Ovary (tissue), 3 donors: Measurements from ENCODE around the gene ITM2B.

Experiments
- POLR2A ChIP-seq: fragments of 450-650 bp; IDR thresholded peaks from one replicate; pipeline ENCODE4 v1.6.1; 2017; ENCODE audit warnings: antibody characterized with exemption, mild to moderate bottlenecking, moderate library complexity
- TF ChIP-seq, protein P1 (sequence below), 3 donors: fragments of 450-650 bp in 2 of 3; fragments of 200-600 bp in 1 of 3; IDR thresholded peaks; one replicate each; pipeline versions ENCODE4 v1.5.1 to v1.8.0; 2016 to 2022; ENCODE audit warnings: antibody characterized with exemption in 3 of 3, mild to moderate bottlenecking in 1 of 3
- donor health status: DM: no; HTN: no; CAD: no.

DNA sequence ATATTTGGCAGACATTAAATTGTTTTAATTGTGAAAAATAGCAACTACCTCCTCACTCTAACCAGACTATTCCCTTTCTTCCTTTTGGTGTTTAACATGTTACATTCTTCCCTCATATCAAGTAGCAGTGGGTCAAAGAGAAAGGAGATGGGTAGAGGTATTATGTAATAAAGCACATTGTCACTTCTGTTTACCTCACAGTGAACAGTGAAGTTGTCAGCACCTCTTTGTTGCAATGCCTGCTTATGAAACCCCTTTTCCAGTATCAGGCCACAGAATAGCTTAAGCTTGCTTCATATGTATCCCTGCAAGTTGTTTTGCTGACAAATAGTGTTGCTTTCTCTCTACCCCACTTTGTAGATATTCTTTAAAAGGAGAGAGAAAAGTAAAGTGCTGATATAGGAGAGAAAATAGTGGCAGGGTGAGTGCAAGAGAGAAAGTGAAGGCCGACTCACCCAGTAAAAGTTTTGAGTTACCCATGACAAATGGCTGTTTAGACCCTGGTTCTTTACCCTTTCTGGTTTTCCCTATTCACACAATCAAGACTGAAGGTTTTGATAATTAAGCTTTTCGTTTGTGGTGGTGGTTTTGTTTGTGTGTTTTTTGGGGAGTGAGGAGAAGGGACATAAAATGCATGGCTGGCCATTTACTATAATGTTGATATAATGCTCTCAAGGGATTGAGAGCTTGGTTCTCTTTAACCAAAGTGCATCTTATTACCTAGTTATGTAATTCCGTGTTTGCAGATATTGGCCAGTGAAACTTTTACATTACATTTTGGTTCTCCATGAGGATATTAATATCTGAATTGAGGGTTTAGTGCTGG is 3.7 kb downstream of the ITM2B start:
- TF ChIP-seq, protein P1, sequence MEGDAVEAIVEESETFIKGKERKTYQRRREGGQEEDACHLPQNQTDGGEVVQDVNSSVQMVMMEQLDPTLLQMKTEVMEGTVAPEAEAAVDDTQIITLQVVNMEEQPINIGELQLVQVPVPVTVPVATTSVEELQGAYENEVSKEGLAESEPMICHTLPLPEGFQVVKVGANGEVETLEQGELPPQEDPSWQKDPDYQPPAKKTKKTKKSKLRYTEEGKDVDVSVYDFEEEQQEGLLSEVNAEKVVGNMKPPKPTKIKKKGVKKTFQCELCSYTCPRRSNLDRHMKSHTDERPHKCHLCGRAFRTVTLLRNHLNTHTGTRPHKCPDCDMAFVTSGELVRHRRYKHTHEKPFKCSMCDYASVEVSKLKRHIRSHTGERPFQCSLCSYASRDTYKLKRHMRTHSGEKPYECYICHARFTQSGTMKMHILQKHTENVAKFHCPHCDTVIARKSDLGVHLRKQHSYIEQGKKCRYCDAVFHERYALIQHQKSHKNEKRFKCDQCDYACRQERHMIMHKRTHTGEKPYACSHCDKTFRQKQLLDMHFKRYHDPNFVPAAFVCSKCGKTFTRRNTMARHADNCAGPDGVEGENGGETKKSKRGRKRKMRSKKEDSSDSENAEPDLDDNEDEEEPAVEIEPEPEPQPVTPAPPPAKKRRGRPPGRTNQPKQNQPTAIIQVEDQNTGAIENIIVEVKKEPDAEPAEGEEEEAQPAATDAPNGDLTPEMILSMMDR (IDR thresholded peaks at IDR 0.05), result no peak
- no peak for TF ChIP-seq POLR2A
